Keratinocyte (primary cell): Measurements from ENCODE around the gene ELOB. TPM values are rescaled to one million over a fixed set of nuclear protein-coding genes. Genes with fewer than 3 reads are reported as not detected.

Experiments used
- DNase-seq: peaks from one replicate; pipeline ENCODE4 v3.0.0-alpha.2; 2011; ENCODE audit warnings: low read depth, missing footprints, low spot score
- FAIRE-seq: peaks from 2 replicates; lab custom pipeline; 2011; peaks lifted over from hg19 to GRCh38; lab: Jason Lieb, UNC
- H2AFZ ChIP-seq: 2 replicates; pipeline ENCODE4 v1.6.0; 2012; ENCODE audit warnings: low read length, control low read depth, inconsistent platforms; ENCODE audit not compliant: control insufficient read depth
- H3K27ac ChIP-seq: 2 replicates; pipeline ENCODE4 v1.5.1; 2011; ENCODE audit warnings: low read length; ENCODE audit not compliant: control insufficient read depth, insufficient read depth
- H3K27me3 ChIP-seq: 3 replicates; pipeline ENCODE4 v1.6.0; 2011; ENCODE audit warnings: low read length; ENCODE audit not compliant: control insufficient read depth, insufficient read depth; ENCODE audit errors: extremely low read depth
- H3K36me3 ChIP-seq, 2 experiments: 2 replicates in 1 of 2; 3 replicates in 1 of 2; pipeline ENCODE4 v1.5.1; 2011; ENCODE audit warnings: low read length in 2 of 2, mild to moderate bottlenecking in 1 of 2; ENCODE audit not compliant: control insufficient read depth in 2 of 2, insufficient read depth in 2 of 2; ENCODE audit errors: extremely low read depth in 1 of 2
- H3K4me1 ChIP-seq: 3 replicates; pipeline ENCODE4 v1.5.1; 2011; ENCODE audit warnings: low read length; ENCODE audit not compliant: control insufficient read depth, insufficient read depth; ENCODE audit errors: extremely low read depth
- H3K4me2 ChIP-seq: 3 replicates; pipeline ENCODE4 v1.6.0; 2011; ENCODE audit warnings: low read depth, low read length; ENCODE audit not compliant: control insufficient read depth, insufficient read depth; ENCODE audit errors: extremely low read depth
- H3K4me3 ChIP-seq, 3 experiments: fragments of 200-600 bp in 1 of 3; sonication (generic) in 1 of 3; 2 replicates in 2 of 3; 3 replicates in 1 of 3; pipeline ENCODE4 v1.5.1; 2011 to 2016; ENCODE audit warnings: low read length in 3 of 3, mild to moderate bottlenecking in 3 of 3, control low read depth in 2 of 3, inconsistent platforms in 1 of 3, low read depth in 1 of 3, mixed read lengths in 1 of 3, mixed run types in 1 of 3, moderate library complexity in 1 of 3; ENCODE audit not compliant: control insufficient read depth in 2 of 3, insufficient read depth in 2 of 3; ENCODE audit errors: extremely low read depth in 1 of 3
- H3K79me2 ChIP-seq: 2 replicates; pipeline ENCODE4 v1.6.0; 2012; ENCODE audit warnings: low read length; ENCODE audit not compliant: control insufficient read depth, insufficient read depth
- H3K9ac ChIP-seq: 3 replicates; pipeline ENCODE4 v1.6.0; 2011; ENCODE audit warnings: low read length; ENCODE audit not compliant: control insufficient read depth, insufficient read depth; ENCODE audit errors: extremely low read depth
- H3K9me1 ChIP-seq: 3 replicates; pipeline ENCODE4 v1.6.0; 2011; ENCODE audit warnings: low read length; ENCODE audit not compliant: control insufficient read depth, insufficient read depth; ENCODE audit errors: extremely low read depth
- H3K9me3 ChIP-seq: 2 replicates; pipeline ENCODE4 v1.5.1; 2012; ENCODE audit warnings: low read depth, low read length; ENCODE audit not compliant: control insufficient read depth
- H4K20me1 ChIP-seq: 3 replicates; pipeline ENCODE4 v1.6.0; 2011; ENCODE audit warnings: low read length; ENCODE audit not compliant: control insufficient read depth, insufficient read depth; ENCODE audit errors: extremely low read depth
- CTCF ChIP-seq, 3 experiments: IDR thresholded peaks in 1 of 3; conservative IDR thresholded peaks in 1 of 3; optimal IDR thresholded peaks in 1 of 3; 2 replicates in 2 of 3; 3 replicates in 1 of 3; pipeline versions ENCODE3 to v1.5.1; 2011; ENCODE audit warnings: low read length in 3 of 3, mild to moderate bottlenecking in 3 of 3, moderate library complexity in 2 of 3, control low read depth in 1 of 3, inconsistent platforms in 1 of 3; ENCODE audit not compliant: insufficient read depth in 2 of 3; ENCODE audit errors: extremely low read depth in 1 of 3
- EZH2 ChIP-seq: IDR thresholded peaks from one replicate; pipeline ENCODE4 v1.6.1; 2012; ENCODE audit warnings: inconsistent platforms, mild to moderate bottlenecking, low read length, moderate library complexity
- dilution Hi-C: fragments of 300-500 bp; cut with MboI; formaldehyde crosslinking; loops from one replicate; pipeline ENCODE4 v1.7.0; 2020; ENCODE audit warnings: low sequenced_read_pairs; ENCODE audit not compliant: extremely low pct_ligation_motif_present
- polyA plus RNA-seq, 5 experiments: library from polyadenylated mRNA; depleted of rRNA in 3 of 5; stranded (reverse) in 3 of 5; stranded (forward) in 1 of 5; unstranded in 1 of 5; fragments of >200 nt; gene quantifications; 1 replicate in 1 of 5; 2 replicates in 3 of 5; 3 replicates in 1 of 5; pipeline versions ENCODE4 v1.2.1 to v1.2.3, GENCODE V29; 2011 to 2012; ENCODE audit warnings: missing spikeins in 2 of 5, low read depth in 1 of 5, low replicate concordance in 1 of 5

ELOB gene
- polyA plus RNA-seq, 1 donor (not counting 4 experiments of a cell fraction or from before 2014, with no cell fraction given): 235 TPM

GRCh38 chr16:2769100-2769529 is 8.0 kb downstream of the ELOB start:
- Histone ChIP-seq H3K4me2 (no peak overlapping the region), H3K9ac (no peak overlapping the region), H3K27ac (no peak overlapping the region), H3K79me2 (peaks cover 54% of the 10 kb centered on the region), H3K4me1 (peaks cover 9% of the 10 kb centered on the region), H3K9me3 (no peaks in the 10 kb centered on the region), H3K9me1 (no peaks in the 10 kb centered on the region), H2AFZ (no peak overlapping the region), H3K27me3 (no peaks in the 10 kb centered on the region), H4K20me1 (peaks cover 37% of the 10 kb centered on the region), H3K36me3 (peaks cover 64 to 80% of the 10 kb centered on the region in 2 experiments), H3K4me3 (no peak overlapping the region)
- FAIRE-seq (no peak), DNase-seq (no peak)
- dilution Hi-C loops: no loop called here
- no peak for TF ChIP-seq EZH2
- TF ChIP-seq CTCF (optimal IDR thresholded peaks at IDR 0.05 in 1 of 3, IDR thresholded peaks at IDR 0.05 in 1 of 3, conservative IDR thresholded peaks at IDR 0.05 in 1 of 3; ENCODE audit: extremely low read depth in 1 of 3, insufficient read depth in 2 of 3, low read length in 3 of 3): no peak

GRCh38 chr16:2768403-2769089 is 8.5 kb downstream of the ELOB start:
- no peak overlapping the region for H3K4me3 ChIP-seq
- dilution Hi-C loops: no loop called here
- H3K9ac ChIP-seq: no peak overlapping the region
- H4K20me1 ChIP-seq: peaks cover 37% of the 10 kb centered on the region
- H3K36me3 ChIP-seq: peaks cover 66 to 83% of the 10 kb centered on the region in 2 experiments
- no peaks in the 10 kb centered on the region for H3K9me1 ChIP-seq
- no peaks in the 10 kb centered on the region for H3K27me3 ChIP-seq
- no peak for TF ChIP-seq EZH2
- TF ChIP-seq CTCF (optimal IDR thresholded peaks at IDR 0.05 in 1 of 3, IDR thresholded peaks at IDR 0.05 in 1 of 3, conservative IDR thresholded peaks at IDR 0.05 in 1 of 3; ENCODE audit: extremely low read depth in 1 of 3, insufficient read depth in 2 of 3, low read length in 3 of 3): no peak
- H3K9me3 ChIP-seq: no peaks in the 10 kb centered on the region
- DNase-seq (no peak), FAIRE-seq (no peak)
- H3K4me2 ChIP-seq: no peak overlapping the region
- H3K79me2 ChIP-seq: peaks cover 57% of the 10 kb centered on the region
- peaks cover 9% of the 10 kb centered on the region for H3K4me1 ChIP-seq
- no peak overlapping the region for H3K27ac ChIP-seq
- no peak overlapping the region for H2AFZ ChIP-seq
